HEK293 (cell line): ENCODE results near the gene CCDC175.

Experiments used
- KLF7 ChIP-seq: fragments of 450-650 bp; formaldehyde crosslinking; IDR thresholded peaks from 2 replicates; pipeline ENCODE4 v1.5.1; 2016; ENCODE audit warnings: missing biosample characterization, missing genetic modification characterization, borderline replicate concordance
- TCF7L2 ChIP-seq: IDR thresholded peaks from 2 replicates; pipeline ENCODE4 v1.6.1; 2011; ENCODE audit warnings: low read depth, mild to moderate bottlenecking, inconsistent platforms, low read length, moderate library complexity, borderline replicate concordance
- YY1 ChIP-seq: fragments of 450-650 bp; formaldehyde crosslinking; IDR thresholded peaks from 2 replicates; pipeline ENCODE4 v1.5.1; 2018; ENCODE audit warnings: missing biosample characterization, missing genetic modification characterization
- ZFP41 ChIP-seq: fragments of 450-650 bp; formaldehyde crosslinking; IDR thresholded peaks from 2 replicates; pipeline ENCODE4 v1.5.1; 2016; ENCODE audit warnings: missing biosample characterization, missing genetic modification characterization, borderline replicate concordance
- ZNF157 ChIP-seq: fragments of 450-650 bp; formaldehyde crosslinking; IDR thresholded peaks from 2 replicates; pipeline ENCODE4 v1.5.1; 2016; ENCODE audit warnings: missing biosample characterization, missing genetic modification characterization
- ZNF2 ChIP-seq: fragments of 450-650 bp; formaldehyde crosslinking; IDR thresholded peaks from 2 replicates; pipeline ENCODE4 v1.5.1; 2016; ENCODE audit warnings: missing biosample characterization, missing genetic modification characterization
- ZNF211 ChIP-seq: fragments of 450-650 bp; formaldehyde crosslinking; IDR thresholded peaks from 2 replicates; pipeline ENCODE4 v1.5.1; 2016; ENCODE audit warnings: low read depth, missing biosample characterization, missing genetic modification characterization
- ZNF223 ChIP-seq: fragments of 450-650 bp; formaldehyde crosslinking; IDR thresholded peaks from 2 replicates; pipeline ENCODE4 v1.5.1; 2016; ENCODE audit warnings: missing biosample characterization, missing genetic modification characterization
- ZNF302 ChIP-seq: fragments of 450-650 bp; formaldehyde crosslinking; IDR thresholded peaks from 2 replicates; pipeline ENCODE4 v1.5.1; 2016; ENCODE audit warnings: missing biosample characterization, missing genetic modification characterization, low read depth
- ZNF350 ChIP-seq: fragments of 450-650 bp; formaldehyde crosslinking; IDR thresholded peaks from 2 replicates; pipeline ENCODE4 v1.5.0; 2017; ENCODE audit warnings: missing biosample characterization, mild to moderate bottlenecking, missing genetic modification characterization
- ZNF37A ChIP-seq: fragments of 450-650 bp; IDR thresholded peaks from 2 replicates; pipeline ENCODE4 v1.5.1; 2018; ENCODE audit warnings: missing biosample characterization, missing genetic modification characterization
- ZNF404 ChIP-seq: fragments of 450-650 bp; formaldehyde crosslinking; IDR thresholded peaks from 2 replicates; pipeline ENCODE4 v1.5.1; 2017; ENCODE audit warnings: missing biosample characterization, missing genetic modification characterization
- ZNF530 ChIP-seq: fragments of 450-650 bp; formaldehyde crosslinking; IDR thresholded peaks from 2 replicates; pipeline ENCODE4 v1.5.1; 2016; ENCODE audit warnings: low read depth, missing biosample characterization, missing genetic modification characterization
- ZNF571 ChIP-seq: fragments of 450-650 bp; formaldehyde crosslinking; IDR thresholded peaks from 2 replicates; pipeline ENCODE4 v1.5.0; 2017; ENCODE audit warnings: missing biosample characterization, missing genetic modification characterization
- ZNF600 ChIP-seq: fragments of 450-650 bp; formaldehyde crosslinking; IDR thresholded peaks from 2 replicates; pipeline ENCODE4 v1.5.1; 2016; ENCODE audit warnings: missing biosample characterization, missing genetic modification characterization
- ZNF677 ChIP-seq: fragments of 450-650 bp; IDR thresholded peaks from 2 replicates; pipeline ENCODE4 v1.5.0; 2018; ENCODE audit warnings: missing biosample characterization, mild to moderate bottlenecking, missing genetic modification characterization, moderate library complexity
- ZNF791 ChIP-seq: fragments of 450-650 bp; formaldehyde crosslinking; IDR thresholded peaks from 2 replicates; pipeline ENCODE4 v1.5.1; 2016; ENCODE audit warnings: missing biosample characterization, missing genetic modification characterization
- ZSCAN16 ChIP-seq: fragments of 450-650 bp; formaldehyde crosslinking; IDR thresholded peaks from 2 replicates; pipeline ENCODE4 v1.5.1; 2016; ENCODE audit warnings: missing biosample characterization, missing genetic modification characterization
- TF ChIP-seq, protein P1 (sequence below): IDR thresholded peaks from 2 replicates; pipeline ENCODE4 v1.6.1; 2011; ENCODE audit warnings: mild to moderate bottlenecking, low read depth, low read length, borderline replicate concordance
- TF ChIP-seq, protein P2 (sequence below): fragments of 450-650 bp; formaldehyde crosslinking; IDR thresholded peaks from 2 replicates; pipeline ENCODE4 v1.5.1; 2016; ENCODE audit warnings: missing biosample characterization, missing genetic modification characterization
- TF ChIP-seq, protein P3 (sequence below): fragments of 450-650 bp; formaldehyde crosslinking; IDR thresholded peaks from 2 replicates; pipeline ENCODE4 v1.5.1; 2017; ENCODE audit warnings: missing biosample characterization, missing genetic modification characterization
- TF ChIP-seq, protein P4 (sequence below): fragments of 450-650 bp; formaldehyde crosslinking; IDR thresholded peaks from 2 replicates; pipeline ENCODE4 v1.5.1; 2016; ENCODE audit warnings: missing biosample characterization, missing genetic modification characterization
- TF ChIP-seq, protein P5 (sequence below): fragments of 450-650 bp; formaldehyde crosslinking; IDR thresholded peaks from 2 replicates; pipeline ENCODE4 v1.5.1; 2017; ENCODE audit warnings: missing biosample characterization, missing genetic modification characterization
- TF ChIP-seq, protein P6 (sequence below): fragments of 450-650 bp; formaldehyde crosslinking; IDR thresholded peaks from 2 replicates; pipeline ENCODE4 v1.5.1; 2016; ENCODE audit warnings: missing biosample characterization, missing genetic modification characterization
- TF ChIP-seq, protein P7 (sequence below): fragments of 450-650 bp; formaldehyde crosslinking; IDR thresholded peaks from 2 replicates; pipeline ENCODE4 v1.5.1; 2016; ENCODE audit warnings: missing biosample characterization, missing genetic modification characterization, borderline replicate concordance

The CCDC175 gene

DNA sequence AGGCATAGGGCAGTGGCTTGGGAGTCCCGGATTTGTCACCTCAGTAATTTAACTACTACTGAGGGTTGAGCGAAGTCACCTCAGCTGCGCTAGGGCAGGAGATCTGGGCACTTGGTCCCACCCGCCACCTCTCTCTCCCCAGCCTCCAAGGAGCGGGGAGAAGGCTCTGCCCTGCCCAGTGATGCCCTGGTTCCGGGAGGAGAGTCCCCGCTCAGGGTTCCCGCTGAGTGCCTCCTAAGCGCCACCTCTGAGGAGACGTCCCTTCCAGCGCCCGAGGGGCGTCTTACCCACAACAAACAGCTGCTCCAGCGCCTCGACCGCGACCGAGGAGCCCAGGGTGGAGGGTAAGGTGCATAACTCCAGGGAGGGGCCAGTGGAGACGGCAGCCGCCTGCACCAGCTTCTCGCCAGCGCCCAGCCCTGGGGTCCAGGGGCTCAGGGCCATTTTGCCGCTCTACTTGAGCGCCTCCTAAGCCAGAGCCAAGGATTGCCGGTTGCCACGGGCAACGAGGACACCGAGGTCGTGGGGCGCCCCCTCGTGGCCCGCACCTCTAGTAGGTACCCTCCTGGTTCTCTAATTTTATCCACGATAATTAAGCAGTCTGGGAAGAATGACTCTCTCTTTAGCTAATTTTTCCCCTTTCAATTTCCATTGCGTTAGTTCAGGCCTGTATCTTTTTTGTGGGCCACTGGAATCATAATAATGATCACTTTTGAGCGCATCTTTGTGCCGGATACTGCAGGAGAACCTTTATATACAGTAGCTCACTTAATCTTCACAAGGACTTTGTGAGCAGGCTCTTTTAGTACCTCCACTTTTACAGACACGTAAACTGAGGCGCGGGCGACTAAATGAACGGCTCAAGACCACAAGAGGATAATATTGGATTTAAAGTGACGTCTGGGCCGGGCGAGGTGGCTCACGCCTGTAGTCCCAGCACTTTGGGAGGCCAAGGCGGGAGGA, at the start of gene CCDC175 (continued):
- TF ChIP-seq YY1 (tag by site-specific recombination) = peak; percentile 71
- no peak for TF ChIP-seq ZNF157 (tag by site-specific recombination)
- TF ChIP-seq ZNF791 (tag by site-specific recombination) = no peak
- TF ChIP-seq, protein P1, sequence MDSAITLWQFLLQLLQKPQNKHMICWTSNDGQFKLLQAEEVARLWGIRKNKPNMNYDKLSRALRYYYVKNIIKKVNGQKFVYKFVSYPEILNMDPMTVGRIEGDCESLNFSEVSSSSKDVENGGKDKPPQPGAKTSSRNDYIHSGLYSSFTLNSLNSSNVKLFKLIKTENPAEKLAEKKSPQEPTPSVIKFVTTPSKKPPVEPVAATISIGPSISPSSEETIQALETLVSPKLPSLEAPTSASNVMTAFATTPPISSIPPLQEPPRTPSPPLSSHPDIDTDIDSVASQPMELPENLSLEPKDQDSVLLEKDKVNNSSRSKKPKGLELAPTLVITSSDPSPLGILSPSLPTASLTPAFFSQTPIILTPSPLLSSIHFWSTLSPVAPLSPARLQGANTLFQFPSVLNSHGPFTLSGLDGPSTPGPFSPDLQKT = no peak
- TF ChIP-seq, protein P2, sequence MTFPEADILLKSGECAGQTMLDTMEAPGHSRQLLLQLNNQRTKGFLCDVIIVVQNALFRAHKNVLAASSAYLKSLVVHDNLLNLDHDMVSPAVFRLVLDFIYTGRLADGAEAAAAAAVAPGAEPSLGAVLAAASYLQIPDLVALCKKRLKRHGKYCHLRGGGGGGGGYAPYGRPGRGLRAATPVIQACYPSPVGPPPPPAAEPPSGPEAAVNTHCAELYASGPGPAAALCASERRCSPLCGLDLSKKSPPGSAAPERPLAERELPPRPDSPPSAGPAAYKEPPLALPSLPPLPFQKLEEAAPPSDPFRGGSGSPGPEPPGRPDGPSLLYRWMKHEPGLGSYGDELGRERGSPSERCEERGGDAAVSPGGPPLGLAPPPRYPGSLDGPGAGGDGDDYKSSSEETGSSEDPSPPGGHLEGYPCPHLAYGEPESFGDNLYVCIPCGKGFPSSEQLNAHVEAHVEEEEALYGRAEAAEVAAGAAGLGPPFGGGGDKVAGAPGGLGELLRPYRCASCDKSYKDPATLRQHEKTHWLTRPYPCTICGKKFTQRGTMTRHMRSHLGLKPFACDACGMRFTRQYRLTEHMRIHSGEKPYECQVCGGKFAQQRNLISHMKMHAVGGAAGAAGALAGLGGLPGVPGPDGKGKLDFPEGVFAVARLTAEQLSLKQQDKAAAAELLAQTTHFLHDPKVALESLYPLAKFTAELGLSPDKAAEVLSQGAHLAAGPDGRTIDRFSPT (tag by site-specific recombination) = peak; percentile 63; the same call in 1 of the 2 replicates
- no peak for TF ChIP-seq ZNF211 (tag by site-specific recombination)
- no peak for TF ChIP-seq ZNF404
- TF ChIP-seq TCF7L2 = no peak
- no peak for TF ChIP-seq ZFP41 (tag by site-specific recombination)
- TF ChIP-seq ZNF530 (tag by site-specific recombination) = no peak
- TF ChIP-seq KLF7 (tag by site-specific recombination) = no peak
- peak; percentile 53; the same call in 1 of the 2 replicates for TF ChIP-seq ZNF600 (tag by site-specific recombination)
- TF ChIP-seq, protein P3, sequence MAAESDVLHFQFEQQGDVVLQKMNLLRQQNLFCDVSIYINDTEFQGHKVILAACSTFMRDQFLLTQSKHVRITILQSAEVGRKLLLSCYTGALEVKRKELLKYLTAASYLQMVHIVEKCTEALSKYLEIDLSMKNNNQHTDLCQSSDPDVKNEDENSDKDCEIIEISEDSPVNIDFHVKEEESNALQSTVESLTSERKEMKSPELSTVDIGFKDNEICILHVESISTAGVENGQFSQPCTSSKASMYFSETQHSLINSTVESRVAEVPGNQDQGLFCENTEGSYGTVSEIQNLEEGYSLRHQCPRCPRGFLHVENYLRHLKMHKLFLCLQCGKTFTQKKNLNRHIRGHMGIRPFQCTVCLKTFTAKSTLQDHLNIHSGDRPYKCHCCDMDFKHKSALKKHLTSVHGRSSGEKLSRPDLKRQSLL (tag by site-specific recombination) = 0 out of 2 replicates have a peak, but pooled peaks have one; percentile 31
- no peak for TF ChIP-seq ZSCAN16
- TF ChIP-seq, protein P4, sequence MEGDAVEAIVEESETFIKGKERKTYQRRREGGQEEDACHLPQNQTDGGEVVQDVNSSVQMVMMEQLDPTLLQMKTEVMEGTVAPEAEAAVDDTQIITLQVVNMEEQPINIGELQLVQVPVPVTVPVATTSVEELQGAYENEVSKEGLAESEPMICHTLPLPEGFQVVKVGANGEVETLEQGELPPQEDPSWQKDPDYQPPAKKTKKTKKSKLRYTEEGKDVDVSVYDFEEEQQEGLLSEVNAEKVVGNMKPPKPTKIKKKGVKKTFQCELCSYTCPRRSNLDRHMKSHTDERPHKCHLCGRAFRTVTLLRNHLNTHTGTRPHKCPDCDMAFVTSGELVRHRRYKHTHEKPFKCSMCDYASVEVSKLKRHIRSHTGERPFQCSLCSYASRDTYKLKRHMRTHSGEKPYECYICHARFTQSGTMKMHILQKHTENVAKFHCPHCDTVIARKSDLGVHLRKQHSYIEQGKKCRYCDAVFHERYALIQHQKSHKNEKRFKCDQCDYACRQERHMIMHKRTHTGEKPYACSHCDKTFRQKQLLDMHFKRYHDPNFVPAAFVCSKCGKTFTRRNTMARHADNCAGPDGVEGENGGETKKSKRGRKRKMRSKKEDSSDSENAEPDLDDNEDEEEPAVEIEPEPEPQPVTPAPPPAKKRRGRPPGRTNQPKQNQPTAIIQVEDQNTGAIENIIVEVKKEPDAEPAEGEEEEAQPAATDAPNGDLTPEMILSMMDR = peak; percentile 90
- TF ChIP-seq, protein P5, sequence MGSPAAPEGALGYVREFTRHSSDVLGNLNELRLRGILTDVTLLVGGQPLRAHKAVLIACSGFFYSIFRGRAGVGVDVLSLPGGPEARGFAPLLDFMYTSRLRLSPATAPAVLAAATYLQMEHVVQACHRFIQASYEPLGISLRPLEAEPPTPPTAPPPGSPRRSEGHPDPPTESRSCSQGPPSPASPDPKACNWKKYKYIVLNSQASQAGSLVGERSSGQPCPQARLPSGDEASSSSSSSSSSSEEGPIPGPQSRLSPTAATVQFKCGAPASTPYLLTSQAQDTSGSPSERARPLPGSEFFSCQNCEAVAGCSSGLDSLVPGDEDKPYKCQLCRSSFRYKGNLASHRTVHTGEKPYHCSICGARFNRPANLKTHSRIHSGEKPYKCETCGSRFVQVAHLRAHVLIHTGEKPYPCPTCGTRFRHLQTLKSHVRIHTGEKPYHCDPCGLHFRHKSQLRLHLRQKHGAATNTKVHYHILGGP (tag by site-specific recombination) = no peak
- no peak for TF ChIP-seq ZNF677 (tag by site-specific recombination)
- TF ChIP-seq ZNF223 = no peak
- TF ChIP-seq, protein P6, sequence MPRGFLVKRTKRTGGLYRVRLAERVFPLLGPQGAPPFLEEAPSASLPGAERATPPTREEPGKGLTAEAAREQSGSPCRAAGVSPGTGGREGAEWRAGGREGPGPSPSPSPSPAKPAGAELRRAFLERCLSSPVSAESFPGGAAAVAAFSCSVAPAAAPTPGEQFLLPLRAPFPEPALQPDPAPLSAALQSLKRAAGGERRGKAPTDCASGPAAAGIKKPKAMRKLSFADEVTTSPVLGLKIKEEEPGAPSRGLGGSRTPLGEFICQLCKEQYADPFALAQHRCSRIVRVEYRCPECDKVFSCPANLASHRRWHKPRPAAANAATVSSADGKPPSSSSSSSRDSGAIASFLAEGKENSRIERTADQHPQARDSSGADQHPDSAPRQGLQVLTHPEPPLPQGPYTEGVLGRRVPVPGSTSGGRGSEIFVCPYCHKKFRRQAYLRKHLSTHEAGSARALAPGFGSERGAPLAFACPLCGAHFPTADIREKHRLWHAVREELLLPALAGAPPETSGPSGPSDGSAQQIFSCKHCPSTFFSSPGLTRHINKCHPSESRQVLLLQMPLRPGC (tag by site-specific recombination) = no peak
- no peak for TF ChIP-seq ZNF571 (tag by site-specific recombination)
- no peak for TF ChIP-seq ZNF302
- no peak for TF ChIP-seq ZNF37A (tag by site-specific recombination)
- TF ChIP-seq, protein P7, sequence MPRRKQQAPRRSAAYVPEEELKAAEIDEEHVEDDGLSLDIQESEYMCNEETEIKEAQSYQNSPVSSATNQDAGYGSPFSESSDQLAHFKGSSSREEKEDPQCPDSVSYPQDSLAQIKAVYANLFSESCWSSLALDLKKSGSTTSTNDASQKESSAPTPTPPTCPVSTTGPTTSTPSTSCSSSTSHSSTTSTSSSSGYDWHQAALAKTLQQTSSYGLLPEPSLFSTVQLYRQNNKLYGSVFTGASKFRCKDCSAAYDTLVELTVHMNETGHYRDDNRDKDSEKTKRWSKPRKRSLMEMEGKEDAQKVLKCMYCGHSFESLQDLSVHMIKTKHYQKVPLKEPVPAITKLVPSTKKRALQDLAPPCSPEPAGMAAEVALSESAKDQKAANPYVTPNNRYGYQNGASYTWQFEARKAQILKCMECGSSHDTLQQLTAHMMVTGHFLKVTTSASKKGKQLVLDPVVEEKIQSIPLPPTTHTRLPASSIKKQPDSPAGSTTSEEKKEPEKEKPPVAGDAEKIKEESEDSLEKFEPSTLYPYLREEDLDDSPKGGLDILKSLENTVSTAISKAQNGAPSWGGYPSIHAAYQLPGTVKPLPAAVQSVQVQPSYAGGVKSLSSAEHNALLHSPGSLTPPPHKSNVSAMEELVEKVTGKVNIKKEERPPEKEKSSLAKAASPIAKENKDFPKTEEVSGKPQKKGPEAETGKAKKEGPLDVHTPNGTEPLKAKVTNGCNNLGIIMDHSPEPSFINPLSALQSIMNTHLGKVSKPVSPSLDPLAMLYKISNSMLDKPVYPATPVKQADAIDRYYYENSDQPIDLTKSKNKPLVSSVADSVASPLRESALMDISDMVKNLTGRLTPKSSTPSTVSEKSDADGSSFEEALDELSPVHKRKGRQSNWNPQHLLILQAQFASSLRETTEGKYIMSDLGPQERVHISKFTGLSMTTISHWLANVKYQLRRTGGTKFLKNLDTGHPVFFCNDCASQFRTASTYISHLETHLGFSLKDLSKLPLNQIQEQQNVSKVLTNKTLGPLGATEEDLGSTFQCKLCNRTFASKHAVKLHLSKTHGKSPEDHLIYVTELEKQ = no peak
- 0 out of 2 replicates have a peak, but pooled peaks have one; percentile 28 for TF ChIP-seq ZNF2 (tag by site-specific recombination)
- TF ChIP-seq ZNF350 (tag by site-specific recombination) = no peak
